Left lobe of liver (tissue), 2 donors: ENCODE results near the gene MAPK1. TPM values are rescaled to one million over a fixed set of nuclear protein-coding genes. Genes with fewer than 3 reads are reported as not detected.
"Not testable (repeated sequence)": the region's sequence is repeated elsewhere in the genome, so short reads cannot be mapped to it uniquely, and the experiment has no call there.

Experiments
- ATAC-seq: fragments of 200-7000 bp; cut with Tn5 transposase; one replicate; pipeline ENCODE4 v1.9.1; 2020; ENCODE audit warnings: mild to moderate bottlenecking, moderate library complexity
- DNase-seq: peaks from one replicate; pipeline ENCODE4 v3.0.0-alpha.2; 2020; ENCODE audit warnings: low spot score
- total RNA-seq: library from RNA; stranded (reverse); gene quantifications from one replicate; pipeline ENCODE4 v1.2.1, GENCODE V29; 2021
- donor health status: DM: no; HTN: no; CAD: no; lungs with moderate emphysema.
- donor health status: DM: no; HTN: yes; CAD: no.

The MAPK1 gene
- total RNA-seq, 1 donor from 2014 or later: 54.3 TPM

- ATAC-seq, DNase-seq: not testable (repeated sequence)
Measured at GRCh38 chr22:21793716-21794115, 73.7 kb downstream of the MAPK1 start.

DNA sequence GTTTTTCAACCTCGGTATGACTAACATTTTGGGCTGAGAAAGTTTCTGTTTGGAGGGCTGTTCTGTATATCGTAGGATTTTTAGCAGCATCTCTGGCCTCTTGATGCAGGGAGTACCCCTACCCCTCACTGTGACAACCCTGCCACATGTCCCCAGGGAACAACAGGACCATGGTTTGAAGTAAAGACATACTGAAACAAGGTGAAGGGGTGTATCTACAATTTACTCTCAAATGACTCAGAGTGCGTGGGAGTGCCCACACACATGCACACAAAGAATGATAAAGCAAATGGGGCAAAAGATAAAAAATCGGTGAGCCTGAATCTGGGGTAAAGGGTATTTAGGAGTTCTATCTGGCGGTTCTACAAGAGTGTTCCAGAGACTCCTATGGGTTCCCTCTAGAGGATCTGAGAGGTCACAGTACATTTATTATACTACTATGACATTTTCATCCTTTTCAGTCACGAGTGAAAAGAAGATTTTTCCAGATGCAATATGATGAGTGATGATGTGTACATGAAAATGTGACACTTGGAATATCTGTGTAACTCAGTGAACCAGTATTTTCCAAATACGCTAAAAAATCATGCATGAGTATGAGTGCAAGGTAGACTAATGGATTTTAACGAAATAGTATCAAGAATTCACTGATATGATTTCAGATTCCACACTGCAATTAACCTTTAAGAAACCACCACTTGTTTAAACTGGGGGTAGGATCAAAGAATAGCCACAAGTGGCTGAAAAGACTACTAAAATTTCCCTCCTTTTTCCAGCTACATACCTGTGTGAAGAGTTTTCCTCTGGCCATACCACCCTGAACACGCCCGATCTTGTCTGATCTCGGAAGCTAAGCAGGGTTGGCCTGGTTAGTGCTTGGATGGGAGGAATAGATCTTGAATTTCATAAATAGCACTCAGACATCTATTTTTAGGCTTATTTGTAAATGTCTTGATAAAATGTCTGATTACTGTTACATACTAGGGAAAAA, 75.5 kb downstream of the MAPK1 start:
- DNase-seq (no peak), ATAC-seq (peak; percentile 16)

DNA sequence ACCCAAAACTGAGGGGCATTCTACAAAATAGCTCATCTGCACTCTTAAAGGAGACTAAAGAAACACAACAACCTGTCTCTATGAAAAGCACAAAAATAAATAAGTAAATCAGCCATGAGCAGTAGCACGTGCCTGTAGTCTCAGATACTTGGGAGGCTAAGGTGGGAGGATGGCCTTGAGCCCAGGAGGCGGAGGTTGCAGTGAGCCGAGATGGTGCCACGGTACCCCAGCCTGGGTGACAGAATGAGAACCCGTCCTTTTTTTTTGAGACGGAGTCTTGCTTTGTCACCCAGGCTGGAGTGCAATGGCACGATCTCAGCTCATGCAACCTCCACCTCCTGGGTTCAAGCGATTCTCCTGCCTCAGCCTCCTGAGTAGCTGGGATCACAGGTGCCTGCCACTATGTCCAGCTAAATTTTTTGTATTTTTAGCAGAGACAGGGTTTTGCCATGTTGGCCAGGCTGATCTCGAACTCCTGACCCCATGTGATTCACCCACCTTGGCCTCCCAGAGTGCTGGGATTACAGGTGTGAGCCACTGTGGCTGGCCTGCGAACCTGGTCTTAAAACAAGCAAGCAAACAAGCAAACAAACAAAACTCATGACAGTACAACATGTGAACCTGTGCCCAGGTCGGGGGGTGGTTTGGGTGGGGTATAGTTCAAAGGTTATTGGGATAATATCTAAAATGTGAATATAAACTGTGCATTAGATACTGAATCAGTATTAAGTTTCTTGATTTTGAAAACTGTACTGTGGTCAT, 76.4 kb downstream of the MAPK1 start:
- not testable (repeated sequence) for ATAC-seq, DNase-seq

DNA sequence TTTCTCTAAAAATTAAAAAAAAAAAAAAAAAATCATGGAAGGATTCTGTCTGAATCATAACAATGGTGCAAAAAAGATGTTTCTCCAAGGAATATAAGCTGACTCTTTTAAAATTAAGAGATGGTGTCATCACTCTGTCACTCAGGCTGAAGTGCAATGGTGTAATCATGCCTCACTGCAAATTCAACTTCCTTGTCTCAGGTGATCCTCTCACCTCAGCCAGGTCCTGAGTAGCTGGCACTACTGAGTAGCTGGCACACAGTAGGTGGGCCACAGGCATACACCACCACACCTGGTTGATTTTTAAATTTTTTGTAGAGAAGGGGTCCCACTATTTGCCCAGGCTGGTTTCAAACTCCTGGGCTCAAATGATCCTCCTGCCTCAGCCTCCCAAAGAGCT, 77.1 kb downstream of the MAPK1 start:
- no peak for ATAC-seq

DNA sequence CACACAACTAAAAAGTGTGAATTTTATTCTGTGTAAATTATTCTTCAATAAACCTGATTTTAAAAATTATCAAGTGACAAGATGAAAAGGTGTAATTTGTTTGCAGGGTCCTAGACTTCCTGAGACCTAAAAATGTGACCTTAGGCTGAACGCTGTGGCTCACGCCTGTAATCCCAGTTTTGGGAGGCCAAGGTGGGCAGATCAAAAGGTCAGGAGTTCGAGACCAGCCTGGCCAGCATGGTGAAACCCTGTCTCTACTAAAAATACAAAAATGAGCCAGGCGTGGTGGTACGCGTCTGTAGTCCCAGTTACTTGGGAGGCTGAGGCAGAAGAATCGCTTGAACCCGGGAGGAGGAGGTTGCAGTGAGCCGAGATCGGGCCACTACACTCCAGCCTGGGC, 79.9 kb downstream of the MAPK1 start:
- ATAC-seq, DNase-seq: not testable (repeated sequence)

More for the DNA sequence above, 77.1 kb downstream of the MAPK1 start:
- DNase-seq: no peak

GRCh38 chr22:21780259-21780658, 87.2 kb downstream of the MAPK1 start:
- DNase-seq: no peak
- ATAC-seq: no peak

GRCh38 chr22:21779444-21779843, 88.0 kb downstream of the MAPK1 start:
- ATAC-seq (no peak), DNase-seq (no peak)

GRCh38 chr22:21778705-21779363, 88.6 kb downstream of the MAPK1 start:
- no peak for ATAC-seq
- DNase-seq: no peak

- DNase-seq (no peak), ATAC-seq (no peak)
Measured at GRCh38 chr22:21771631-21771976, 95.8 kb downstream of the MAPK1 start.

DNA sequence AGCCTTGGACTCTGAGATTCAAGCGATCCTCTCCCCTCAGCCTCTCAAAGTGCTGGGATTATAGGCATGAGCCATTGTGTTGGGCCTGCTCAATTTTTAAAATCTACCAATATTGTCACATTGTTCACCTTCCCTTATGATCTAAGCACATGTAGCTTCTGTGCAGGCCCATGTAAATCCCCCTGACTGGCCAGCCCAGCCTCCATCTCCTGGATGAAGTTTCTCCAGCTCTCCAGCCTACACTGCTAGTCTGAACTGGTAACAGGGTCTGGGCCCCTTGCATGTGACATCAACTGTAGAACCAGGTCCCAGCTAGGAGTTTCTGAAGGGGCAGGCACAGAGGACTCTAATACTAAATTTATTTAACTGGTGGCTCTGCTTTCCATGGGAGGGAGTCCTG, 99.0 kb downstream of the MAPK1 start:
- ATAC-seq (no peak), DNase-seq (no peak)

DNA sequence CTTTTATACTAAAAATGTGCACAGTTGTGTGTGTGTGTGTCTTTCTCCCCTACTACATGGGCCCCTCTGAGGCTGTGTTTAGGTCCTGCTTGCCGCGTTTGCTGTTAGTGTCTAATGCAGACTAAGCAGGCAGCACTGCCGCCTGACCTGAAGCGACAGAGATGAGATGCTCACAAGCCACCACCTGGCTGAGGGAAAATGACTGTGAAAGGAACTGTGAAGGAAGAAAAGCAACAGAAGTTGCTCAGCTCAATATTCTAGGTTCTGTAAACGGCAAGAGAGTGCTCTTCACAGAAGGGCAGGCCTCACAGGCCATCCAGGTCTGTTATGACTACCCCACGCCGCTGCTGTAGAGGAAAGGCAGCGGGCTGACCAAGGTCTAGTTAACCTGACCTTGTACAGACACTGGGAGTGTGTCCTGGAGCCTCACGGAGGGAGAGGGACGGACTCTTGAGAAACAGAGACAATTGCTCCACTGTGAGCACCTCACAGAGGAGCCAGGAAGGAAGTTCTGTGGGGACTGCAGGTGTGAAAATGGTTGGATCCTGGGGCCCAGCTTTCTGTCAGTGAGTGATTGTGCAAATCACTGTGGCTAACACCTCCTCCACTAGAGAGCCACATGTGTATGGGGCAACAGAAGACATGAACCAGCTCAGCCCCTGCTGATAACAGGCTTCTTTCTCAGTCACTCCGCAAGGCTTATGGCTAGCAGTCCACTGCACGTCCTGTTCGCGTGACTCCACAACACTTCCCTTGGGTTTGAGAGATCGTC, 100.6 kb downstream of the MAPK1 start:
- ATAC-seq: peak; percentile 23
- no peak for DNase-seq

DNA sequence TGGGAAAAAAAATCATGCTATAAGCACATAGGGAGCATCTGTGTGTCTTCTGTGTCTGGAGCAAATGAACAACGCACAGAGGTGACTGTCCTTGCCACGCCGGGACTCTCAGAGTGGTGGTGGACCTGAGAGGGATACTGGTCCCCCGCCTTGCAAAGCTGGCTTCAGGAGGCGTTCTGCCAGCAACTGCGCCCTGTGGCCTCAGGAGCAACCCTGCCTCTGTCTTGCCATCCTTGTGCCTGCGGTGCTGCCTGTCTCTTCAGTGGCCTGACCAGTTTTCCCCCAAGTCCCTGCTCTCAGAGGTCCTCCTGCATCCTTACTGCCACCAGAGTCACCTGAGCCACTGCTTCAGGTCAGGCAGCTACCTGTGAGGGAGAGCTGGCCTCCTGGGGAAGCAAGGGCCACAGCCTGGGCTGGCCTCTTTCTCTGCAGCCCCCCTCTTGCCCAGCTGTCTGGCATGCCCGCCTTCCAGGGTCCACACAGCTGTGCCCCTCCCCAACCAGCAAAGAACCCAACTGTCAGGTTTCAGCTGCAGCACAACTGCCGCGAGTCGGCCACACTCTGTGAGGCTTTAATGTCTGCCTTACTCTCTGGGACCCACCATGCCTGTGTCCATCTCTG, 101.4 kb downstream of the MAPK1 start:
- ATAC-seq (no peak), DNase-seq (no peak)

DNA sequence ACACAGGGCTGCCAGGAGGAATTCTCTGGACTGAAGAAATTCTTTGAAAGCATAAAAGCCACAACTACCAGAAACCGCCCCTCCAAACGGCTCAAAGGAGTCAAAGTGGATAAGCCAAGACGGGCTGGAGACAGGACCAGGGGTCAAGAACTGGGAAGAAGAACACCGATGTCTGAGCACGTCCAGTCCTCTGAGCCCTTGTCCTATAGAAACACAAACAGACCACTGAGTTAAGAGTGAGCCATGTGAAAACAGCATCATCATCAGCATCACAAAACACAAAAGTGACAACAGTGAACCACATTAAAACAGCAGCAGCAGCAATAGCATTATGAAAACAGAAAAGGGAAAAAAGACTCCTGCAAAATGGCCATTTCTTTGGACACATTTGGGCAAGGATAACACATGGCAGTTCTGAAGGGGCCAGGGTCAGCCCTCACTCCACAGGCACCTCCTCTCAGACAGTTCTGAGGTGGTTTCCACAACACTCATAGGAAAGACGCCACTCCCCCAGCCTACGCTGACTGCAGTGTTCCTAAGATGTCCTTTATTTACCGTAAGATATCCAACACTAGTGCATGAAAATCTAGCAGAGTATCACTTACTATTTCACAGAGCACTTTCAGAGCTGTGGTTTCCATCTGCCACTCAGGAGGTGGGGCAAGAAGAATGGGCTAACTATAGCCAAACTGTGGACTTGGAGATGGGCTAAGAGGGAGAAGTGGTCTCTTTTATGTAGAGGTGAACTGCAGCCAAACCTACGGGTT, 103.2 kb downstream of the MAPK1 start:
- ATAC-seq (no peak), DNase-seq (no peak)

GRCh38 chr22:21762712-21763581, 104.5 kb downstream of the MAPK1 start:
- DNase-seq (no peak), ATAC-seq (no peak)

DNA sequence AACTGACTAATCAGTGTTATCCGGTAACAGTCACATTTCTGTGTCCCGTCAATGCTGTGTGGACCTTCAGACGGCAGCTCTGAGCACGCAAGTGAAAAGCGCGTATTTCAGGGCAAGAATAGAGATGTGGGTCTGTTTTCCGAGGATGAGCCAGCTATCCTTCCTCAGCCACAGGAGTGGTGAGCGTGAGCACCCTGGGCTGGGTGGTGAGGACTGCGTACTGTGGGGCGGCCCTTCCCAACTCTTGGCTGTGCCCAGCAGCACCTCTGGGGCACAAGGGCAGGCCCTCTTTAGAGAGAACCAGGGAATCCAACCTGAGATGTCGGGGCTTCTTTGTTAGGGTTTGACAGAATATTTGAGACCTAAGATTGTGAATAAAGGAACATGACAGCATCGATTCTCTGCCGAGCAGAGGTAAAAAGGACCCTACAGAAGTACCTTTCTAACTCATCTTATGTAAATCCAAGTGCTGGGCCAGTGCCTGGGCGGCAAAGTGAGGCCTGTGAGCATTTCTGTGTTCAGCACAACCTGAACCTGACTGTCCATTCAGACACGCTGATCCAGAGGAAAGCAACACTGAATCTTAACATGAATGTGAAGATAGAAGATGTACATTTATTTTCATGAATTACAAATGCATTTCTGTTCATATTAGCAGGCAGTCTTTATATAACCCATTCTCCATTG, 105.3 kb downstream of the MAPK1 start:
- ATAC-seq: no peak
- DNase-seq: no peak

- ATAC-seq (no peak), DNase-seq (no peak)
Measured at GRCh38 chr22:21761086-21761485, 106.4 kb downstream of the MAPK1 start.

GRCh38 chr22:21760640-21761039, 106.8 kb downstream of the MAPK1 start:
- no peak for ATAC-seq
- DNase-seq: no peak
